ENCODE data around the gene ZNF625. TPM values are rescaled to one million over a fixed set of nuclear protein-coding genes. Genes with fewer than 3 reads are reported as not detected.

Gene ZNF625
- total RNA-seq: 0.26 and 5.8 TPM in 2 replicates

GRCh38 chr19:12156223-12157058 is at the start of gene ZNF625:
Gene ZNF625 (minus strand): TSS chr19:12156734. CDS start chr19:12156558, 176 bp downstream.

GRCh38 chr19:12162882-12163806 is 6.6 kb upstream of the ZNF625 start, which contains the start of gene ZNF136:
Gene ZNF136 (plus strand): TSS chr19:12163096. CDS start chr19:12163204, 108 bp downstream.

GRCh38 chr19:12139885-12140544 is 16.5 kb downstream of the ZNF625 start, which contains the start of gene ZNF20:
Gene ZNF20 (minus strand): TSS chr19:12140350. CDS start chr19:12140182, 168 bp downstream.

Other genes with a start within 250 kb of the ZNF625 start
- 3.1 and 4.9 TPM in 2 replicates for gene ZNF700, start 231.6 kb downstream of the ZNF625 start, total RNA-seq
- 0.85 and 1.6 TPM in 2 replicates for gene ZNF763, start 191.7 kb downstream of the ZNF625 start, total RNA-seq
- gene ZNF433, start 121.1 kb downstream of the ZNF625 start, total RNA-seq: 2.3 and 3.8 TPM in 2 replicates
- gene ZNF878, start 103.8 kb downstream of the ZNF625 start, total RNA-seq: not detected in 2 replicates
- gene ZNF844, start 92.0 kb downstream of the ZNF625 start, total RNA-seq: 3.7 and 5.4 TPM in 2 replicates
- 3.3 and 12.5 TPM in 2 replicates for gene ZNF20, start 16.4 kb downstream of the ZNF625 start, total RNA-seq
- 4.6 and 6.6 TPM in 2 replicates for gene ZNF136, start 6.4 kb upstream of the ZNF625 start, total RNA-seq
- 2.0 and 3.6 TPM in 2 replicates for gene ZNF44, start 138.1 kb upstream of the ZNF625 start, total RNA-seq
- 3.7 and 4.4 TPM in 2 replicates for gene ZNF563, start 176.9 kb upstream of the ZNF625 start, total RNA-seq
- 0.17 and 0.70 TPM in 2 replicates for gene ZNF442, start 208.9 kb upstream of the ZNF625 start, total RNA-seq
- gene ZNF799, start 244.5 kb upstream of the ZNF625 start, total RNA-seq: 0.85 and 2.6 TPM in 2 replicates

Data from pericardium fibroblast (primary cell).